Small intestine (tissue), 16 donors: ENCODE results near the gene ACER1. TPM values are rescaled to one million over a fixed set of nuclear protein-coding genes. Genes with fewer than 3 reads are reported as not detected.

Experiments used
- DNase-seq, 2 donors: peaks; one replicate each; pipeline versions ENCODE4 v3.0.0 to v3.0.0-alpha.2; 2013
- FAIRE-seq: peaks from 2 replicates; lab custom pipeline; 2012; peaks lifted over from hg19 to GRCh38; lab: Jason Lieb, UNC
- H3K27ac ChIP-seq, 3 donors: one replicate each; pipeline ENCODE4 v1.5.1; 2013; ENCODE audit warnings: low read length in 2 of 3, mild to moderate bottlenecking in 2 of 3, control low read depth in 1 of 3, inconsistent platforms in 1 of 3, low read depth in 1 of 3, moderate library complexity in 1 of 3
- H3K27me3 ChIP-seq, 3 donors: one replicate each; pipeline ENCODE4 v1.6.1; 2013; ENCODE audit warnings: low read length in 3 of 3, inconsistent platforms in 1 of 3; ENCODE audit not compliant: control insufficient read depth in 3 of 3, insufficient read depth in 3 of 3
- H3K36me3 ChIP-seq, 3 donors: one replicate each; pipeline ENCODE4 v1.6.1; 2013; ENCODE audit warnings: low read length in 3 of 3, inconsistent platforms in 1 of 3, low read depth in 1 of 3, mild to moderate bottlenecking in 1 of 3, moderate library complexity in 1 of 3; ENCODE audit not compliant: control insufficient read depth in 3 of 3, insufficient read depth in 2 of 3
- H3K4me1 ChIP-seq, 3 donors: one replicate each; pipeline ENCODE4 v1.6.1; 2013; ENCODE audit warnings: low read length in 2 of 3, inconsistent platforms in 1 of 3, low read depth in 1 of 3, mild to moderate bottlenecking in 1 of 3, moderate library complexity in 1 of 3; ENCODE audit not compliant: control insufficient read depth in 3 of 3, insufficient read depth in 2 of 3
- H3K4me3 ChIP-seq, 3 donors: one replicate each; pipeline ENCODE4 v1.5.1; 2013; ENCODE audit warnings: low read length in 3 of 3, control low read depth in 1 of 3, inconsistent platforms in 1 of 3, low read depth in 1 of 3, mild to moderate bottlenecking in 1 of 3, moderate library complexity in 1 of 3
- H3K9me3 ChIP-seq, 2 donors: one replicate each; pipeline ENCODE4 v1.6.1; 2013; ENCODE audit warnings: low read depth in 1 of 2, low read length in 1 of 2; ENCODE audit not compliant: control insufficient read depth in 2 of 2, insufficient read depth in 1 of 2
- WGBS, 3 donors: extraction: QIAGEN DNeasy Blood & Tissue Kit; methylation state at CpG; one replicate each; pipeline ENCODE4 v1.1.7; 2013; 5-methylcytosine and 5-hydroxymethylcytosine counted together
- long read RNA-seq, 10 donors: transcript quantifications; one replicate each; lab custom pipeline, GENCODE V29; 2026
- polyA plus RNA-seq, 4 donors: library from polyadenylated mRNA; stranded (reverse) in 3 of 4; unstranded in 1 of 4; fragments of 200-250 nt in 3 of 4; fragments of 120-200 nt in 1 of 4; gene quantifications; one replicate each; pipeline versions ENCODE4 v1.2.1 to v1.2.3, GENCODE V29; 2013
- donor health status: healthy with polysubstance abuse.
- donor health status: control.
- donor health status: control.
- donor health status: Bipolar disorder and iron deficiency.
- donor health status: healthy.

The ACER1 gene
- under 1 TPM in 1 of 4 donors, not detected in 3; 0.06 TPM for polyA plus RNA-seq
- long read RNA-seq, donor 1 = 0 reads
- long read RNA-seq, donor 2 = 0 reads
- long read RNA-seq, donor 3 = 0 reads
- long read RNA-seq, donor 4 = 0 reads
- long read RNA-seq, donor 5 = 0 reads
- long read RNA-seq, donor 6 = 0 reads
- long read RNA-seq, donor 7 = 0 reads
- long read RNA-seq, donor 8 = 0 reads
- long read RNA-seq, donor 9 = 0 reads
- long read RNA-seq, donor 10 = 0 reads

GRCh38 chr19:6333439-6333838 is at the start of gene ACER1:
ACER1 (minus strand) TSS chr19:6333612; CDS start chr19:6333551, 61 bp downstream.
- H3K36me3 ChIP-seq = no peaks in the 10 kb centered on the region
- FAIRE-seq (no peak), DNase-seq (no peak)
- H3K4me1 ChIP-seq = no peaks in the 10 kb centered on the region
- H3K9me3 ChIP-seq = no peaks in the 10 kb centered on the region
- H3K4me3 ChIP-seq = no peak within 1 kb of the TSS
- H3K27ac ChIP-seq = no peak within 1 kb of the TSS
- WGBS, 3 donors = 51 to 76% (median 61%) methylated on average over 14 to 17 of the region's 17 CpGs
- no peaks in the 10 kb centered on the region for H3K27me3 ChIP-seq

- peaks cover 25 to 88% (median 30%) of the 10 kb centered on the region in 3 donors for H3K36me3 ChIP-seq
Measured at GRCh38 chr19:6383188-6383587, 49.8 kb upstream of the ACER1 start.

GRCh38 chr19:6381030-6381750 is 47.8 kb upstream of the ACER1 start:
- H3K27ac ChIP-seq = no peak overlapping the region
- FAIRE-seq = no peak
- H3K4me3 ChIP-seq = no peak overlapping the region
- H3K9me3 ChIP-seq = peaks cover 0 to 11% of the 10 kb centered on the region in 2 donors
- WGBS, 3 donors = 96 to 98% (median 98%) methylated on average over 35 to 40 of the region's 40 CpGs
- no peaks in the 10 kb centered on the region for H3K4me1 ChIP-seq
- H3K36me3 ChIP-seq = peaks cover 19 to 84% (median 27%) of the 10 kb centered on the region in 3 donors
- H3K27me3 ChIP-seq = no peaks in the 10 kb centered on the region
- peak in 1 of 2 donors; percentile 57 for DNase-seq

More at GRCh38 chr19:6383188-6383587, 49.8 kb upstream of the ACER1 start:
- Histone ChIP-seq H3K27me3 (no peaks in the 10 kb centered on the region), H3K4me3 (no peak overlapping the region), H3K9me3 (peaks cover 0 to 11% of the 10 kb centered on the region in 2 donors), H3K27ac (no peak overlapping the region), H3K4me1 (no peaks in the 10 kb centered on the region)
- DNase-seq (no peak), FAIRE-seq (no peak)
- WGBS, 3 donors = 96 to 97% (median 96%) methylated on average over 19 of the region's 19 CpGs

- FAIRE-seq = no peak
- WGBS, 3 donors = 88 to 100% (median 96%) methylated on average over 3 of the region's 3 CpGs
- Histone ChIP-seq H3K9me3 (peaks cover 0 to 11% of the 10 kb centered on the region in 2 donors), H3K27ac (no peak overlapping the region), H3K4me3 (no peak overlapping the region), H3K27me3 (no peaks in the 10 kb centered on the region), H3K36me3 (peaks cover 19 to 89% (median 28%) of the 10 kb centered on the region in 3 donors), H3K4me1 (no peaks in the 10 kb centered on the region)
- no peak for DNase-seq
Measured at GRCh38 chr19:6379744-6380143, 46.3 kb upstream of the ACER1 start.

GRCh38 chr19:6378486-6378885 is 45.1 kb upstream of the ACER1 start:
- Histone ChIP-seq H3K27ac (no peak overlapping the region), H3K9me3 (peaks cover 0 to 11% of the 10 kb centered on the region in 2 donors), H3K4me3 (no peak overlapping the region), H3K4me1 (peaks cover 0 to 8% (median 0%) of the 10 kb centered on the region in 3 donors), H3K27me3 (no peaks in the 10 kb centered on the region), H3K36me3 (peaks cover 18 to 84% (median 27%) of the 10 kb centered on the region in 3 donors)
- whole genome bisulfite sequencing, 3 donors = 85% methylated on average over 9 of the region's 9 CpGs
- DNase-seq (no peak), FAIRE-seq (no peak)

GRCh38 chr19:6378041-6378440 is 44.6 kb upstream of the ACER1 start:
- WGBS, 3 donors = 65 to 80% (median 76%) methylated on average over 6 of the region's 6 CpGs
- Histone ChIP-seq H3K4me1 (peaks cover 0 to 8% (median 0%) of the 10 kb centered on the region in 3 donors), H3K27ac (no peak overlapping the region), H3K9me3 (peaks cover 0 to 11% of the 10 kb centered on the region in 2 donors), H3K36me3 (peaks cover 15 to 80% (median 23%) of the 10 kb centered on the region in 3 donors), H3K27me3 (no peaks in the 10 kb centered on the region), H3K4me3 (no peak overlapping the region)
- DNase-seq = no peak
- no peak for FAIRE-seq

GRCh38 chr19:6376512-6377190 is 43.2 kb upstream of the ACER1 start:
- FAIRE-seq = no peak
- Histone ChIP-seq H3K27ac (no peak overlapping the region), H3K9me3 (peaks cover 0 to 11% of the 10 kb centered on the region in 2 donors), H3K36me3 (peaks cover 15 to 68% (median 20%) of the 10 kb centered on the region in 3 donors), H3K27me3 (no peaks in the 10 kb centered on the region), H3K4me3 (no peak overlapping the region), H3K4me1 (peaks cover 0 to 8% (median 0%) of the 10 kb centered on the region in 3 donors)
- 75 to 80% (median 78%) methylated on average over 19 of the region's 19 CpGs for WGBS, 3 donors
- no peak for DNase-seq

- FAIRE-seq = no peak
- Histone ChIP-seq H3K36me3 (peaks cover 6 to 56% (median 14%) of the 10 kb centered on the region in 3 donors), H3K4me3 (no peak within 1 kb of the TSS), H3K27ac (no peak within 1 kb of the TSS), H3K4me1 (peaks cover 0 to 8% (median 0%) of the 10 kb centered on the region in 3 donors), H3K27me3 (no peaks in the 10 kb centered on the region), H3K9me3 (peaks cover 0 to 9% of the 10 kb centered on the region in 2 donors)
- DNase-seq = no peak
- 87 to 89% (median 87%) methylated on average over 21 to 25 of the region's 25 CpGs for WGBS, 3 donors
Measured at GRCh38 chr19:6375411-6376010, 42.1 kb upstream of the ACER1 start, which contains the start of gene PSPN. PSPN (minus strand) TSS chr19:6375933; CDS start chr19:6375849, 84 bp downstream.
